ENCODE measurements around the gene TTLL11.

DNA sequence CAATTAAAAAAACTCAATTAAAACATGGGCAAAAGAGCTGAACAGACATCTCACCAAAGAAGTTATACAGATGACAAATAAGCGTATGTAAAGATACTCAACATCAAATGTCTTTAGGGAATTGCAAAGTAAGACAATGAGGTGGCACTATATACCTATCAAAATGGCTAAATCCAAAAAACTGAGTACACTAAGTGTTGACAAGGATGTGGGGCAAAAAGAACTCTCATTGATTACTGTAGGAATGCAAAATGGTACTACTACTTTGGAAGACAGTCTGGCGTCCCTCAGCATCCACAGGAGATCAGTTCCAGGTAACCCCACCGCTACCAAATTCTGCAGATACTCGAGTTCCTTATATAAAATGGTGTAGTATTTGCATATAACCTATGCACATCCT lies 243.6 kb downstream of the TTLL11 start:
- no peak for TF ChIP-seq CTCF (IDR thresholded peaks at IDR 0.05)
- no peak for TF ChIP-seq POLR2A (IDR thresholded peaks at IDR 0.05)
